GM12878 (cell line): ENCODE results near the gene MAS1L.

Source experiments
- FOXM1 ChIP-seq: IDR thresholded peaks from 2 replicates; pipeline ENCODE4 v1.6.1; 2012; ENCODE audit warnings: low read depth, mild to moderate bottlenecking, inconsistent platforms, low read length, moderate library complexity
- HDGF ChIP-seq: fragments of 450-650 bp; IDR thresholded peaks from 2 replicates; pipeline ENCODE4 v1.6.1; 2016; ENCODE audit warnings: antibody characterized with exemption
- RAD21 ChIP-seq: IDR thresholded peaks from 2 replicates; pipeline ENCODE4 v1.6.1; 2011; ENCODE audit warnings: mild to moderate bottlenecking, low read depth, low read length, moderate library complexity; ENCODE audit not compliant: insufficient read depth
- SMC3 ChIP-seq: IDR thresholded peaks from 2 replicates; pipeline ENCODE4 v1.6.1; 2011; ENCODE audit warnings: low read length, improper control_type of control experiment, borderline replicate concordance
- TF ChIP-seq, protein P1 (sequence below): IDR thresholded peaks from 2 replicates; pipeline ENCODE4 v1.6.1; 2012; ENCODE audit warnings: mild to moderate bottlenecking, low read depth, low read length

- TF ChIP-seq RAD21, result no peak
- no peak for TF ChIP-seq HDGF
- TF ChIP-seq SMC3, result no peak
- TF ChIP-seq, protein P1, sequence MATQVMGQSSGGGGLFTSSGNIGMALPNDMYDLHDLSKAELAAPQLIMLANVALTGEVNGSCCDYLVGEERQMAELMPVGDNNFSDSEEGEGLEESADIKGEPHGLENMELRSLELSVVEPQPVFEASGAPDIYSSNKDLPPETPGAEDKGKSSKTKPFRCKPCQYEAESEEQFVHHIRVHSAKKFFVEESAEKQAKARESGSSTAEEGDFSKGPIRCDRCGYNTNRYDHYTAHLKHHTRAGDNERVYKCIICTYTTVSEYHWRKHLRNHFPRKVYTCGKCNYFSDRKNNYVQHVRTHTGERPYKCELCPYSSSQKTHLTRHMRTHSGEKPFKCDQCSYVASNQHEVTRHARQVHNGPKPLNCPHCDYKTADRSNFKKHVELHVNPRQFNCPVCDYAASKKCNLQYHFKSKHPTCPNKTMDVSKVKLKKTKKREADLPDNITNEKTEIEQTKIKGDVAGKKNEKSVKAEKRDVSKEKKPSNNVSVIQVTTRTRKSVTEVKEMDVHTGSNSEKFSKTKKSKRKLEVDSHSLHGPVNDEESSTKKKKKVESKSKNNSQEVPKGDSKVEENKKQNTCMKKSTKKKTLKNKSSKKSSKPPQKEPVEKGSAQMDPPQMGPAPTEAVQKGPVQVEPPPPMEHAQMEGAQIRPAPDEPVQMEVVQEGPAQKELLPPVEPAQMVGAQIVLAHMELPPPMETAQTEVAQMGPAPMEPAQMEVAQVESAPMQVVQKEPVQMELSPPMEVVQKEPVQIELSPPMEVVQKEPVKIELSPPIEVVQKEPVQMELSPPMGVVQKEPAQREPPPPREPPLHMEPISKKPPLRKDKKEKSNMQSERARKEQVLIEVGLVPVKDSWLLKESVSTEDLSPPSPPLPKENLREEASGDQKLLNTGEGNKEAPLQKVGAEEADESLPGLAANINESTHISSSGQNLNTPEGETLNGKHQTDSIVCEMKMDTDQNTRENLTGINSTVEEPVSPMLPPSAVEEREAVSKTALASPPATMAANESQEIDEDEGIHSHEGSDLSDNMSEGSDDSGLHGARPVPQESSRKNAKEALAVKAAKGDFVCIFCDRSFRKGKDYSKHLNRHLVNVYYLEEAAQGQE, result no peak
- TF ChIP-seq FOXM1, result no peak
These were observed 36.9 kb upstream of the MAS1L start for GRCh38 chr6:29524444-29525310.
